ENCODE data around the gene SHE. TPM values are rescaled to one million over a fixed set of nuclear protein-coding genes. Genes with fewer than 3 reads are reported as not detected.
A peak's percentile ranks its signal among the peaks of the same experiment; 100 is the strongest.
"Not testable (repeated sequence)": the region's sequence is repeated elsewhere in the genome, so short reads cannot be mapped to it uniquely, and the experiment has no call there.

SHE gene
- total RNA-seq, 3 donors from 2014 or later: 6.3 to 21.3 (median 21.3) TPM

DNA sequence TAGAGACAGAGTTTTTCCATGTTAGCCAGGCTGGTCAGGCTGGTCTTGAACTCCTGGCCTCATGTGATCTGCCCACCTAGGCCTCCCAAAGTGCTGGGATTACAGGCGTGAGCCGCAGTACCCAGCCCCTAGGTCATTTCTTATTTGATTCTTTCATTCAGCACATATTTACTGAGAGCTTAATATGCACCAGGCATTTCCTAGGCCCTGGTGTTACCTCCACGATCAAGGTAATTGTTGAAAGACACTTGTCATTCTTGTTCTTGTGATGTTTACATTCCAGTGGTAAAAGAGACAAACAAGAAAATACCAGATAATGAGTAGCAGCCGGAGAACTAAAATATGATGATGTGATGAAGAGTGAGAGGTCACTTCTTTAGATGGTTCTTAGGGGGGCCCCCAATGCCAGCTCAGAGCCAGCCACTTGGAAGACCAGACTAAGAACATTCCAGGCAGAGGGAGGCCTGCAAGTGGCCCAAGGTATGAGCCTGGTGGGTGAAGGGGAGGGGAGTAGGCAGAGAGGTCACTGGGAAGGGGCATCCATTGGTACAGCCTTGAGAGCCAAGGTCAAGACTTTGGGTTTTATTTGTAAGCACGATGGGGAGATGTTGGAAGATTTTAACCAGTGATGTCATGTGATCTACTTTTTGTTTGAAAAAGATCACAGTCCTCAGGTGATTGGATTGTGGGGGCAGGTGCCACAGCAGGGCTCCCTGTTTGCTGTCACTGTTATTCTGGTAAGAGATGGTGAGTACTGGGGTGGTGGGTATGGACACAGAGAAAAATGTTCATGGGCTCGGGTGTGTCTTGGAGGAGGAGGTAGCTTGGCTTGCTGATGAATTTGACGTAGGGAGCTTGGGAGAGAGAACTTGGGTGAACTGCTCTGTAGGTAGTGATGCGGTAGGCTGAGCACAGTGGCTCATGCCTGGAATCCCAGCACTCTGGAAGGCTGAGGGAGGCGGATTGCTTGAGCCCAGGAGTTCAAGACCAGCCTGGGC is 37.6 kb upstream of the SHE start:
- H3K9me3 ChIP-seq: no peaks in the 10 kb centered on the region
- H3K27me3 ChIP-seq: no peaks in the 10 kb centered on the region
- no peaks in the 10 kb centered on the region for H3K36me3 ChIP-seq
- no peak overlapping the region for H3K4me3 ChIP-seq
- TF ChIP-seq, protein P1, sequence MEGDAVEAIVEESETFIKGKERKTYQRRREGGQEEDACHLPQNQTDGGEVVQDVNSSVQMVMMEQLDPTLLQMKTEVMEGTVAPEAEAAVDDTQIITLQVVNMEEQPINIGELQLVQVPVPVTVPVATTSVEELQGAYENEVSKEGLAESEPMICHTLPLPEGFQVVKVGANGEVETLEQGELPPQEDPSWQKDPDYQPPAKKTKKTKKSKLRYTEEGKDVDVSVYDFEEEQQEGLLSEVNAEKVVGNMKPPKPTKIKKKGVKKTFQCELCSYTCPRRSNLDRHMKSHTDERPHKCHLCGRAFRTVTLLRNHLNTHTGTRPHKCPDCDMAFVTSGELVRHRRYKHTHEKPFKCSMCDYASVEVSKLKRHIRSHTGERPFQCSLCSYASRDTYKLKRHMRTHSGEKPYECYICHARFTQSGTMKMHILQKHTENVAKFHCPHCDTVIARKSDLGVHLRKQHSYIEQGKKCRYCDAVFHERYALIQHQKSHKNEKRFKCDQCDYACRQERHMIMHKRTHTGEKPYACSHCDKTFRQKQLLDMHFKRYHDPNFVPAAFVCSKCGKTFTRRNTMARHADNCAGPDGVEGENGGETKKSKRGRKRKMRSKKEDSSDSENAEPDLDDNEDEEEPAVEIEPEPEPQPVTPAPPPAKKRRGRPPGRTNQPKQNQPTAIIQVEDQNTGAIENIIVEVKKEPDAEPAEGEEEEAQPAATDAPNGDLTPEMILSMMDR (IDR thresholded peaks at IDR 0.05): no peak
- TF ChIP-seq POLR2A (IDR thresholded peaks at IDR 0.05) (no peak), POLR2AphosphoS5 (IDR thresholded peaks at IDR 0.05) (no peak)
- H3K27ac ChIP-seq: no peak overlapping the region
- intact Hi-C loops (cut with DNase I; ENCODE audit: low total_unique reads): no loop called here
- no peaks in the 10 kb centered on the region for H3K4me1 ChIP-seq
- DNase-seq (ENCODE audit: low spot score in 2 of 2): no peak

DNA sequence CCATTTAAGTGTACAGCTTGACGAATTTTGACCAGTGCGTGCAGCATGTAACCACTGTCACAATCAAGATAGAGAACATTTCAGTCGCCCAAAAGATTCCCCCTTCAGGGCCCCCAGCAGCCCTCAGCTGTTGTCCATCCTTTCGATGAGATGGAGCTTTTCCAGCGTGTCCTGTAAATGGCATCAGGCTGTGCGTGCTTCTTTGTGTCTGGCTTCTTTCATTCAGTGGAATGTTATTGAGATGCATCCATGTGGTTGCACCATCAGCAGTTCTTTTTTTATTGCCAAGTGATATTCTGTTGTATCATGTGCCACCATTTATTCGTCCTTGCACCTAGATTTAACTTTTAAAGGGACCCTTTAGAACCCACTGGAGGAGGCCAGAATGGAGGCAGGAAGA is 34.4 kb upstream of the SHE start:
- TF ChIP-seq POLR2AphosphoS5 (IDR thresholded peaks at IDR 0.05): no peak
- TF ChIP-seq, protein P1 (IDR thresholded peaks at IDR 0.05): no peak
- no peak for TF ChIP-seq POLR2A (IDR thresholded peaks at IDR 0.05)

DNA sequence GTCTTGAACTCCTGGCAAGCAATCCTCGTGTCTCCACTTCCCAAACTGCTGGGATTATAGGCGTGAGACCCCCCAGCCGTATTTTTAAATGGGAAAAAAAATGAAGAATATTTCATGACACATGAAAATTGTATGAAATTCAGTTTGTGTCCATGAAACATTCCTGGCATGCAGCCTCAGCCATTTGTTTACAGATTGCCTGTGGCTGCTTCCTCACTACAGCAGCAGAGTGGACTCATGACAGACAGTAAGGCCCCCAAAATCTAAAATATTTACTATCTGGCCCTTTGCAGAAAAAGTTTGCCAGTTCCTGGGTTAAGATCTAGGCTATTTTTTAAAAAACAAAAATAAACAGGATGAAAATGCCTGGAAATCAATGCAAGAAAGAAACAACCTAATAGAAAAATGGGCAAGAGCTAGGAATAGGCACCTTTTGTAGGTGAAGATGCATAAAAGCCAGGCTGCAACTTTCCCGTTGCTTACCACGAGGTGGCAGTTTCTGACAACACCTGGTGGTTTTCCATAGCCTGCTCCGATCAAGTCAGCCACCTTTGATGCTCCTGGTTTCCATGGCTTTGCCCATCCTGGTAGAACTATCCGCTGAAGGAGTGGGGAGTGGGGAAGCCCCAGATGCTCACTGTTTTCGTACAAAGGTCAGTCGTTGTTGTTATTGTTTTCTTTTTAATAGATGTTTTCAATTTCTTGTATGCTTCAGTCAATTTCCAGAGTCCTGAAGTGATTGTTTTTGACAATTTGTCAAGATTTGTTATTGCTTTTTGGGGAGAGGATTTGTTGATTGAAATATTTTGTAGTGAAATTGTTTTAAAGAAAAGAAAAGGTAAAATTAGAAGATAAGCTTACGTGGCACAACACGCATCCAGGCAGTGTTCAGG is 32.0 kb upstream of the SHE start:
- DNase-seq (ENCODE audit: low spot score in 2 of 2): no peak
- TF ChIP-seq, protein P1 (IDR thresholded peaks at IDR 0.05): peak in 2 of 3 donors; percentile 39 to 45
- TF ChIP-seq POLR2AphosphoS5 (IDR thresholded peaks at IDR 0.05): no peak
- Histone ChIP-seq H3K27me3 (no peaks in the 10 kb centered on the region), H3K9me3 (no peaks in the 10 kb centered on the region), H3K36me3 (no peaks in the 10 kb centered on the region), H3K27ac (no peak overlapping the region), H3K4me3 (no peak overlapping the region), H3K4me1 (no peaks in the 10 kb centered on the region)
- intact Hi-C loops (cut with DNase I; ENCODE audit: low total_unique reads): no loop called here

More for the DNA sequence above, 34.4 kb upstream of the SHE start:
- DNase-seq (ENCODE audit: low spot score in 2 of 2): no peak
- H3K9me3 ChIP-seq: no peaks in the 10 kb centered on the region
- no peak overlapping the region for H3K27ac ChIP-seq
- no peaks in the 10 kb centered on the region for H3K27me3 ChIP-seq
- intact Hi-C loops (cut with DNase I; ENCODE audit: low total_unique reads): no loop called here
- H3K4me3 ChIP-seq: no peak overlapping the region
- no peaks in the 10 kb centered on the region for H3K36me3 ChIP-seq
- no peaks in the 10 kb centered on the region for H3K4me1 ChIP-seq

DNA sequence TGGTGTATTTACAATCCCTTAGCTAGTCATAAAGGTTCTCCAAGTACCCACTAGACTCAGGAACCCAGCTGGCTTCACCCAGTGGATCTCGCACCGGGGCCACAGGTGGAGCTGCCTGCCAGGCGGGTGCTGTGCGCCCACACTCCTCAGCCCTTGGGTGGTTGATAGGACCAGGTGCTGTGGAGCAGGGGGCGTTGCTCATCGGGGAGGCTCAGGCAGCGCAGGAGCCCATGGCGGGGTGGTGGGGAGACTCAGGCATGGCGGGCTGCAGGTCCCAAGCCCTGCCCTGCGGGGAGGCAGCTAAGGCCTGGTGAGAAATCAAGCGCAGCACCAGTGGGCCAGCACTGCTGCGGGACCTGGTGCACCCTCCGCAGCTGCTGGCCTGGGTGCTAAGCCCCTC is 29.7 kb upstream of the SHE start:
- not testable (repeated sequence) for H3K4me3 ChIP-seq; H3K27me3 ChIP-seq; DNase-seq (ENCODE audit: low spot score in 2 of 2)

DNA sequence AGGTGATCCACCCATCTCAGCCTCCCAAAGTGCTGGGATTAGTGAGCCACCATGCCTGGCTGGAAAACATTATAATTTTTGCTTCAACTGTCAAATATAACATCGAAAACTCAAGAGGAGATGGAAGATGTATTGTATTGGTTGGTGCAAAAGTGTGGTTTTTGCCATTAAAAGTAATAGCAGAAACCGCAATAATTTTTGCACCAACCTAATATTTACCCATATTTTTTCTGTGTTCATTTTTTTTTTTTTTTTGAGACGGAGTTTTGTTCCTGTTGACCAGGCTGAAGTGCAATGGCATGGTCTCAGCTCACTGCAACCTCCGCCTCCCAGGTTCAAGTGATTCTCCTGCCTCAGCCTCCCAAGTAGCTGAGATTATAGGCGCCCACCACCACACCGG is 27.1 kb upstream of the SHE start:
- Histone ChIP-seq H3K4me3 (no peak overlapping the region), H3K9me3 (no peaks in the 10 kb centered on the region), H3K27ac (no peak overlapping the region), H3K4me1 (no peaks in the 10 kb centered on the region), H3K36me3 (no peaks in the 10 kb centered on the region), H3K27me3 (no peaks in the 10 kb centered on the region)
- intact Hi-C loops (cut with DNase I; ENCODE audit: low total_unique reads): no loop called here
- TF ChIP-seq POLR2A (IDR thresholded peaks at IDR 0.05): no peak
- TF ChIP-seq, protein P1 (IDR thresholded peaks at IDR 0.05): no peak
- TF ChIP-seq POLR2AphosphoS5 (IDR thresholded peaks at IDR 0.05): no peak
- DNase-seq (ENCODE audit: low spot score in 2 of 2): no peak

More for the DNA sequence above, 29.7 kb upstream of the SHE start:
- H3K4me1 ChIP-seq; H3K27ac ChIP-seq; H3K36me3 ChIP-seq; intact Hi-C loops (cut with DNase I; ENCODE audit: low total_unique reads); H3K9me3 ChIP-seq: not testable (repeated sequence)
